CD4-positive, alpha-beta T cell treated with Interleukin-2 at 100 ng/mL for 4 hours (primary cell): ENCODE results near the gene CCDC68.
"Not testable (repeated sequence)": the region's sequence is repeated elsewhere in the genome, so short reads cannot be mapped to it uniquely, and the experiment has no call there.

ENCODE experiments used
- DNase-seq: peaks from one replicate; pipeline ENCODE4 v3.0.0-alpha.2; 2020; ENCODE audit warnings: low spot score

The CCDC68 gene

GRCh38 chr18:54875063-54875462 is 84.2 kb downstream of the CCDC68 start:
- no peak for DNase-seq

- no peak for DNase-seq
These were observed 85.4 kb downstream of the CCDC68 start for GRCh38 chr18:54873884-54874255.

DNA sequence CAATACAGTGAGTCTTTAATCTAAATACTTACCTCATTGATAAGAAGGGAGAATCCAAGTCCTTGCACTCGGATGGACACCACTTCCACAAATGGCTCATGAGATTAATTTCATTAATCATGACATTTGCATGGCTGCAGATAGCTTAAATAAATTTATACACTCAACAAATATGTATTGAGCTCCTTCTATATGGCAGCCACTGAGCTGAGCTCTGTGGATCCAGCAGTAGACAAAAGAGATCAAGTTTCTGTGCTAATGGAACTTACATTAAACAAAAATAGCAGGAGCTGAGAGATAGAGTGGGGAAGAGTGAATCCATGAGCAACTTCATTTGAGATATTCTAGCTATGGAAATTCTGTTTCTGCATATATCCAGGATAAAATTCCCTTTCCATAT is 86.6 kb downstream of the CCDC68 start:
- no peak for DNase-seq

DNA sequence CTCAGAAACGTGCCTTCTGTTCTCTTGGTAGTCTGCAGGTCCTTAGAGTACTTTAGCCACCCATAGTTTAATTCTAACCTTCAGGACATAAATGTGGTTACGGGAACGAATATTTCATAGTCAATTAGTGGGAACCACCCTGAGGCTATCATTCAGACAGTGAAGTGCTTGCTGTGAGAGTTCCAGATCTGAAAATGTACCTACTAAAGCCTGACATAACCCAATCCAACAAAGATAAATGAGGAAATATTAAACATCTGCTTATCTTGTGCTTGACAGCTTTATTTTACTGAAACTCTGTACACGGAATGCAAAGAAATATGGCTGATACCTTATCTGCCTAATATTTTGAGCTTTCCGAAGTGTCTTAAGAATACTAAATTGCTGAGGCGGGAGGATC is 88.0 kb downstream of the CCDC68 start:
- no peak for DNase-seq

GRCh38 chr18:54867131-54867530 is 92.1 kb downstream of the CCDC68 start:
- DNase-seq = no peak

DNA sequence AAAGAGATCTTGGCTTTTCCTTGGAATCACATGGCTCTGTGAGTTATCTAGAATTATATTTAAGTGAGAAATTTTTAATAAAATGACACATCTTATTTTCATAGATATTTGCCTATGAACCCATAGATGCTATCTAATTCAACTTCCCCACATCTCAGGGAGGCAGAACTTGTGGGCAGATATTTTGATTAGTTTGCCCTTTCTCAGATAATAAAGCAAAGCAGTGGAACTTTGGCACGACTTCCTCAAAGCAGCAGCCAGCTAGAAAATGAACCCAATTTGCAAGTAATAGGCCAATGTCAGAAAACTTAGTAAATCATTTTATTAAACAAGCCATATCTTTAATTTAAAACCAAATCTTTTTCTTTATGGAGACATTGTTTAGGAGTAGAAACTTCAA is 98.3 kb downstream of the CCDC68 start:
- DNase-seq = no peak

DNA sequence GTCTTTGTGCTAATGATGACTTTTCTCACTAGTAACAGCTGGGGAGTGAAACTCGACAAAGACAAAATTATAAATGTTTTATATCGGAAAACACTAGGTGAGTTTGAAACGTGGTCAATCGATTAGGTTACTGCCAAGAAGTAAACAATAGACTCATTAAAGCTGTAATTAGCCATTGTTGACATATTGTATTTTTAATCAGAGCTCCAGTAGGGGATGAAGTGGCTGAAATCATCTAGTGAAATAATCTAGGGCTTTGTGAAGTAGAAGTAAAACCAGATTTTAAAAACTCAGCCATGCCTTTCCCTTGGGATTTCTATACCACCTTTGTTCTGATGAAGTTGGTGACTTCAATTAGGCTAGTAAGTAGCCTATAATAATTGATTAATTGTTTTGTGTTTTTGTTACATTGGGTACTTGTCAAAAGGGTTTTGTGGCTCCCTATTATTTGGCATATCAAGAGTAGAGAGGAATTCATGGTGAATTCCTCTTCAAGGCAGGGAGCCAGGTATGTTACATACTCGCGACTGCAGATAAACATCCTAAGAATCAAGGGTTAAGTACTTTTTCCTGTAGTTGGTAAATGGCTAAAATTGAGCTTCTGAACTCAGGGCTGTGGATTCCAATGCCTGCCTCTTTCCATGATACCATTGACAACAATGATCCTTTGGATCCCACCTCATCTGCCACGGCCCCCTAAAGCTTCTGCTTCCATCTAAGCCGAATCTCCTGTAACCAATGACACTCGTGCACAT is 99.4 kb downstream of the CCDC68 start:
- DNase-seq = no peak

GRCh38 chr18:54857499-54857898 is 101.8 kb downstream of the CCDC68 start:
- DNase-seq = no peak

DNA sequence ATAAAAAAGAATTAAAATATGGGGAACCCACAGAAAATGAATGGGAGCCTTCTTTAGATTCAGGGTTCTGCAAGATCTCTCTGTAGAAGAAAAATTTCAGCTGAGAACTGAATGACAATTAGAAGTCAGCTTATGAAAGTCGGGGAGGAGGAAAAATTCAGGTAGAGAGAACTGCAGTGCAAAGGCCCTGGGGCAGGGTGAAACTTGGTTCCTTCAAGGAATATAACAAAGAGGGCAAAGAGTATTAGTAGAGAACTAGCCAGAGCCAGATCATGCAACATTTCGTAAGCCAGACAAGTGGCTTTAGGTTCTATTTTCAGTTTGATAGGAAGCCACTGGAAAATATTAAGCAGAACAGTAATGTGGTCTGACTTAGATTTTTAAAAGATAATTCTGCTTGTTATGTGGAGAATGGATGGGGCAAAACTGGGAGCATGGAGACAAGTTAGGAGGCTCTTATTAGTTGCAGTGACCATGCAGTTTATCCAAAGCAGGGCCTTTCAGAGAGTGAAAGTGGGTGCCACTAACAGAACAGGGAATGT is 103.1 kb downstream of the CCDC68 start:
- no peak for DNase-seq

- not testable (repeated sequence) for DNase-seq
These were observed 104.2 kb downstream of the CCDC68 start for GRCh38 chr18:54855050-54855449.

- DNase-seq = no peak
These were observed 106.2 kb downstream of the CCDC68 start for GRCh38 chr18:54852780-54853675.
